K562 (cell line): ENCODE measurements around the gene OR51Q1. TPM values are rescaled to one million over a fixed set of nuclear protein-coding genes. Genes with fewer than 3 reads are reported as not detected.
A peak's percentile ranks its signal among the peaks of the same experiment; 100 is the strongest.

Source experiments
- ATAC-seq: fragments of 200-7000 bp; cut with Tn5 transposase; 3 replicates; pipeline ENCODE4 v1.9.1; 2020; ENCODE audit warnings: moderate library complexity
- BruUV-seq: library from RNA; stranded (reverse); fragments of 400-500 nt; replicated peaks from 2 replicates; lab custom pipeline; 2021; lab: Mats Ljungman, UMichigan
- CTCF ChIA-PET: fragments of 300-600 bp; formaldehyde crosslinking; extraction: SDS; loops from one replicate; lab custom pipeline; 2021; ENCODE audit warnings: low intra/inter-chr PET ratio; lab: Yijun Ruan, JAX
- POLR2A ChIA-PET: fragments of 300-600, 350-650 bp; sonication (Branson Sonifier 250); formaldehyde crosslinking; extraction: SDS; loops from one replicate; lab custom pipeline; 2021; ENCODE audit warnings: antibody characterized with exemption, inconsistent platforms; lab: Yijun Ruan, JAX
- DNase-seq, 4 experiments: peaks; one replicate each; pipeline versions ENCODE4 v3.0.0 to v3.0.0-alpha.2; 2011 to 2018; ENCODE audit warnings: low spot score in 3 of 4, mixed read lengths in 3 of 4; ENCODE audit errors: extremely low read depth in 1 of 4
- FAIRE-seq: peaks from 2 replicates; lab custom pipeline; 2011; peaks lifted over from hg19 to GRCh38; lab: Jason Lieb, UNC
- H2AFZ ChIP-seq: 2 replicates; pipeline ENCODE4 v1.6.0; 2011; ENCODE audit warnings: low read depth, low read length, control low read depth, inconsistent platforms
- H3K27ac ChIP-seq: fragments of 200-600 bp; 3 replicates; pipeline ENCODE4 v1.8.0; 2011; ENCODE audit warnings: low read depth, mild to moderate bottlenecking, control low read depth, inconsistent platforms, low read length, moderate library complexity, mixed read lengths; ENCODE audit errors: extremely low read depth
- H3K27me3 ChIP-seq, 2 experiments: fragments of 300-600 bp in 1 of 2; 2 replicates in 1 of 2; 3 replicates in 1 of 2; pipeline versions ENCODE4 v1.6.0 to v1.8.0; 2011; ENCODE audit warnings: inconsistent platforms in 2 of 2, low read length in 2 of 2, mild to moderate bottlenecking in 1 of 2, mixed read lengths in 1 of 2, moderate library complexity in 1 of 2; ENCODE audit not compliant: control insufficient read depth in 2 of 2, insufficient read depth in 2 of 2
- H3K36me3 ChIP-seq: fragments of 300-600 bp; 3 replicates; pipeline ENCODE4 v1.8.0; 2011; ENCODE audit warnings: mild to moderate bottlenecking, low read length, inconsistent platforms; ENCODE audit not compliant: control insufficient read depth, insufficient read depth
- H3K4me1 ChIP-seq, 2 experiments: fragments of 200-600 bp in 1 of 2; replicated peaks in 1 of 2; 2 replicates in 1 of 2; 3 replicates in 1 of 2; pipeline versions ENCODE4 v1.5.1 to v1.8.0; 2011; ENCODE audit warnings: inconsistent platforms in 2 of 2, low read length in 2 of 2, mild to moderate bottlenecking in 1 of 2, mixed read lengths in 1 of 2, moderate library complexity in 1 of 2; ENCODE audit not compliant: control insufficient read depth in 2 of 2, insufficient read depth in 2 of 2
- H3K4me2 ChIP-seq: 2 replicates; pipeline ENCODE4 v1.6.1; 2011; ENCODE audit warnings: low read length, control low read depth, inconsistent platforms, mixed read lengths; ENCODE audit not compliant: insufficient read depth
- H3K4me3 ChIP-seq: fragments of 200-600 bp; sonication (generic), shearing (Covaris generic); 2 replicates; pipeline ENCODE4 v1.5.1; 2016; ENCODE audit warnings: control low read depth, inconsistent platforms
- H3K79me2 ChIP-seq: fragments of 200-600 bp; 3 replicates; pipeline ENCODE4 v1.8.0; 2011; ENCODE audit warnings: low read length, inconsistent platforms; ENCODE audit not compliant: control insufficient read depth, insufficient read depth
- H3K9ac ChIP-seq, 2 experiments: 2 replicates each; pipeline versions ENCODE4 v1.6.0 to v1.6.1; 2011; ENCODE audit warnings: low read depth in 2 of 2, low read length in 2 of 2, control low read depth in 1 of 2, inconsistent platforms in 1 of 2, mild to moderate bottlenecking in 1 of 2, mixed read lengths in 1 of 2; ENCODE audit not compliant: insufficient read depth in 1 of 2
- H3K9me1 ChIP-seq: one replicate; pipeline ENCODE4 v1.6.0; 2011; ENCODE audit warnings: inconsistent platforms, mild to moderate bottlenecking, low read length, moderate library complexity; ENCODE audit not compliant: control insufficient read depth, insufficient read depth
- H3K9me3 ChIP-seq: replicated peaks from 2 replicates; pipeline ENCODE4 v1.5.1; 2011; ENCODE audit warnings: low read depth, low read length, inconsistent platforms; ENCODE audit not compliant: control insufficient read depth, insufficient read depth
- H4K20me1 ChIP-seq: replicated peaks from 2 replicates; pipeline ENCODE4 v1.6.1; 2011; ENCODE audit warnings: low read length, inconsistent platforms, mixed read lengths; ENCODE audit not compliant: control insufficient read depth, insufficient read depth
- BCL6 ChIP-seq: fragments of 250-450 bp; sonication (Bioruptor Pico); IDR thresholded peaks from 2 replicates; pipeline ENCODE4 v1.4.0; 2020
- BCOR ChIP-seq: fragments of 450-650 bp; IDR thresholded peaks from 2 replicates; pipeline ENCODE4 v1.6.1; 2016
- BRD9 ChIP-seq: fragments of 450-650 bp; IDR thresholded peaks from 2 replicates; pipeline ENCODE4 v1.6.1; 2018; ENCODE audit warnings: low read depth; ENCODE audit not compliant: partially characterized antibody
- CAMTA2 ChIP-seq: fragments of 250-450 bp; sonication (Bioruptor Pico); conservative IDR thresholded peaks from 2 replicates; pipeline ENCODE4 v1.5.1; 2022
- CEBPB ChIP-seq: fragments of 450-650 bp; IDR thresholded peaks from 2 replicates; pipeline ENCODE4 v1.6.1; 2016; ENCODE audit warnings: missing genetic modification characterization, missing compliant biosample characterization
- HNRNPL ChIP-seq: fragments of 200-400 bp; formaldehyde crosslinking; IDR thresholded peaks from 2 replicates; pipeline ENCODE4 v1.6.1; 2017; ENCODE audit warnings: low read depth, mild to moderate bottlenecking, low read length
- KDM5B ChIP-seq: fragments of 200-600 bp; sonication (generic); IDR thresholded peaks from 2 replicates; pipeline ENCODE4 v1.6.1; 2012; ENCODE audit warnings: low read depth, mild to moderate bottlenecking, moderate library complexity, low read length, control low read depth, inconsistent platforms; ENCODE audit not compliant: insufficient replicate concordance
- MXI1 ChIP-seq: IDR thresholded peaks from 2 replicates; pipeline ENCODE4 v1.6.1; 2011; ENCODE audit warnings: low read depth, mild to moderate bottlenecking, improper control_type of control experiment, low read length
- POLR3A ChIP-seq: IDR thresholded peaks from 2 replicates; pipeline ENCODE4 v1.6.1; 2011; ENCODE audit warnings: borderline replicate concordance, mild to moderate bottlenecking, moderate library complexity; ENCODE audit not compliant: insufficient read length, insufficient read depth; ENCODE audit errors: extremely low read depth
- PTRF ChIP-seq: fragments of 450-650 bp; IDR thresholded peaks from 2 replicates; pipeline ENCODE4 v1.6.1; 2016; ENCODE audit warnings: mild to moderate bottlenecking, missing genetic modification characterization, missing compliant biosample characterization
- SIRT6 ChIP-seq: IDR thresholded peaks from one replicate; pipeline ENCODE4 v1.6.1; 2012; ENCODE audit warnings: low read depth, mild to moderate bottlenecking, control low read depth, inconsistent platforms, low read length, moderate library complexity
- TAF9B ChIP-seq: fragments of 450-650 bp; IDR thresholded peaks from 2 replicates; pipeline ENCODE4 v1.6.1; 2018; ENCODE audit warnings: mild to moderate bottlenecking; ENCODE audit not compliant: partially characterized antibody
- TRIM24 ChIP-seq, 2 experiments: fragments of 450-650 bp; IDR thresholded peaks; 2 replicates each; pipeline ENCODE4 v1.6.1; 2016
- ZKSCAN8 ChIP-seq: fragments of 200-800 bp; sonication (Bioruptor generic); IDR thresholded peaks from 2 replicates; pipeline ENCODE4 v1.6.1; 2016; ENCODE audit warnings: missing genetic modification characterization, missing compliant biosample characterization
- ZNF395 ChIP-seq: fragments of 200-800 bp; sonication (Bioruptor generic); IDR thresholded peaks from 2 replicates; pipeline ENCODE4 v1.6.1; 2017; ENCODE audit warnings: missing genetic modification characterization, missing compliant biosample characterization
- ZNF75A ChIP-seq: fragments of 450-650 bp; formaldehyde crosslinking; IDR thresholded peaks from 2 replicates; pipeline ENCODE4 v1.4.0; 2020; ENCODE audit warnings: mild to moderate bottlenecking
- WGBS: fragments of 100-300 bp; shearing (Covaris generic); methylation state at CpG from one replicate; pipeline ENCODE4 v1.1.6; 2016; ENCODE audit warnings: low coverage, mixed read lengths; ENCODE audit not compliant: insufficient coverage; ENCODE audit errors: missing lambda C conversion rate; 5-methylcytosine and 5-hydroxymethylcytosine counted together
- in situ Hi-C: fragments of 300-500 bp; cut with MboI; formaldehyde crosslinking; loops from 4 replicates; pipeline ENCODE4 v1.15.0; 2018; ENCODE audit warnings: inconsistent platforms, mixed read lengths
- intact Hi-C: fragments of 100-400 bp; cut with micrococcal nuclease; formaldehyde crosslinking; loops from 2 replicates; pipeline ENCODE4 v1.14.2; 2022
- polyA plus RNA-seq, 8 experiments: library from polyadenylated mRNA; depleted of rRNA in 4 of 8; stranded (reverse) in 5 of 8; unstranded in 3 of 8; fragments of >200 nt; fragmentation: Nextera tagmentation in 2 of 8; fragmentation: Illumina TruSeq in 1 of 8; extraction: Ambion mirVana in 2 of 8; extraction: Trizol in 1 of 8; gene quantifications; 2 replicates each; pipeline versions ENCODE4 v1.2.1 to v1.2.3, GENCODE V29; 2011 to 2014; ENCODE audit warnings: inconsistent platforms in 1 of 8, missing spikeins in 1 of 8
- total RNA-seq, 7 experiments: library from RNA; depleted of rRNA in 6 of 7; stranded (reverse); fragments of >200 nt in 6 of 7; fragmentation: Illumina TruSeq in 2 of 7; extraction: Trizol in 2 of 7; gene quantifications; 2 replicates each; pipeline versions ENCODE4 v1.2.1 to v1.2.3, GENCODE V29; 2011 to 2021; ENCODE audit warnings: low replicate concordance in 1 of 7
- TF ChIP-seq, protein P1 (sequence below): sonication (generic); formaldehyde crosslinking; IDR thresholded peaks from 2 replicates; pipeline ENCODE4 v1.8.0; 2022; ENCODE audit warnings: missing genetic modification reagents, mild to moderate bottlenecking, borderline replicate concordance
- TF ChIP-seq, protein P2 (sequence below): fragments of 250-450 bp; sonication (Bioruptor Pico); IDR thresholded peaks from 2 replicates; pipeline ENCODE4 v1.5.0; 2020; ENCODE audit warnings: mild to moderate bottlenecking

The OR51Q1 gene
- total and polyA plus RNA-seq, 9 of the 15 experiments (the other 6 are each of a cell fraction or from before 2014, with no cell fraction given): 0.69 TPM; not detected in 8

DNA sequence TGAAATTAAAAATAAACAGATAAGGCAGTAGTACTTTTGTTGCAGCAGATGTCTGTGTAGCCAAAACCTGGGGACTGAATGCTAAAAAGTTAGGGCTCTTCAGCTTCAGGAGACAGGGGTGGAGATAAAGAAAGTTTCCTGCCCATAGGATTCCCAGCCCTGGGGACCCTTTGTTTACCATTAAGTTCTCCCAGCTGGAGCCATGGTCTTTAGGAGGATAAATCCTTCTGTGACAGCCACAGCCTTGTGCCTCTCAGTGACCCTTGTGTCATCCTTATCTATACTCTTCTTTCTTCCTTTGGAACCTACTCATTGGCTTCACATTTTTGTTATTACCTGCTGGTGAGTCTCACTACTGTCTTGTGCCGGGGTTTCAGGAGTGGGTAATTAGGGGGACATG is 38.3 kb upstream of the OR51Q1 start, which contains the start of gene OR51M1 (continued):
- TF ChIP-seq TRIM24 (IDR thresholded peaks at IDR 0.05): no peak

DNA sequence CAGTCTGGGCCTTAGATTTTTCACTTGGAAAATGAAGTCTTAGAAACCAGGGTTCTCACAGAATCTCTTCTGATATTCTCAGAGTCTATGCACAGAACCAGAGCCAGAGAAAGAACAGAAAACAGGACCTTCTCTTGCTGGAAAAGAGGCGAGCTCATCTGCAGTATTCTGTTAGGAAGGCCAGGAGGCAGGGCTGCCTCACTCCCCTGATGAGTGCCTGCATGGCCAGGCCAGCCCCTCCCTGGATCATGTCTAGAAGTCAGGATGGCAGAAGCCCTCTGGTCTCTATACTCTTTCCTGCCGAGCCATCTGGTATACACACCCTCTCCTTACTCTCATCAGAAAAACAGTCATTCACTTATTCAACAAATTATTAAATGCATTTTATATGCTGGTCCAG is 37.6 kb upstream of the OR51Q1 start:
- BruUV-seq: no TSS peak
- DNase-seq (no peak), ATAC-seq (peak; percentile 30; the same call in 1 of the 3 replicates), FAIRE-seq (no peak)
- Histone ChIP-seq H3K9ac (peak overlapping the region in 1 of 2 experiments; percentile 64; a peak in 1 of 4 replicates), H3K27ac (no peak overlapping the region), H2AFZ (no peak overlapping the region), H3K27me3 (no peaks in the 10 kb centered on the region), H3K36me3 (peaks cover 74% of the 10 kb centered on the region), H3K79me2 (peaks cover 70% of the 10 kb centered on the region), H4K20me1 (no peaks in the 10 kb centered on the region), H3K9me1 (no peaks in the 10 kb centered on the region), H3K4me2 (no peak overlapping the region), H3K4me1 (no peaks in the 10 kb centered on the region; a peak in 1 of 5 replicates), H3K9me3 (no peaks in the 10 kb centered on the region), H3K4me3 (no peak overlapping the region)
- CTCF ChIA-PET: no interaction called here
- intact Hi-C loops (loop anchor here (5.0 to 10.0 kb wide), 2 partner anchors 170 to 262 kb away; no protein-coding TSS in a partner anchor), in situ Hi-C loops (loop anchor here (5.0 kb wide), 1 partner anchor 262 kb away; no protein-coding TSS in a partner anchor)
- WGBS: 83% methylated on average over 2 of the region's 2 CpGs
- POLR2A ChIA-PET: no interaction called here
- TF ChIP-seq POLR3A: no peak
- no peak for TF ChIP-seq ZNF395
- no peak for TF ChIP-seq CEBPB (tag)
- TF ChIP-seq BRD9: no peak
- TF ChIP-seq MXI1: no peak
- TF ChIP-seq HNRNPL: no peak
- no peak for TF ChIP-seq SIRT6
- TF ChIP-seq ZKSCAN8 (CRISPR knock-in tag): no peak
- TF ChIP-seq BCOR: no peak
- no peak for TF ChIP-seq CAMTA2 (CRISPR knock-in tag)
- TF ChIP-seq ZNF75A (CRISPR knock-in tag): no peak
- no peak for TF ChIP-seq KDM5B
- TF ChIP-seq, protein P1, sequence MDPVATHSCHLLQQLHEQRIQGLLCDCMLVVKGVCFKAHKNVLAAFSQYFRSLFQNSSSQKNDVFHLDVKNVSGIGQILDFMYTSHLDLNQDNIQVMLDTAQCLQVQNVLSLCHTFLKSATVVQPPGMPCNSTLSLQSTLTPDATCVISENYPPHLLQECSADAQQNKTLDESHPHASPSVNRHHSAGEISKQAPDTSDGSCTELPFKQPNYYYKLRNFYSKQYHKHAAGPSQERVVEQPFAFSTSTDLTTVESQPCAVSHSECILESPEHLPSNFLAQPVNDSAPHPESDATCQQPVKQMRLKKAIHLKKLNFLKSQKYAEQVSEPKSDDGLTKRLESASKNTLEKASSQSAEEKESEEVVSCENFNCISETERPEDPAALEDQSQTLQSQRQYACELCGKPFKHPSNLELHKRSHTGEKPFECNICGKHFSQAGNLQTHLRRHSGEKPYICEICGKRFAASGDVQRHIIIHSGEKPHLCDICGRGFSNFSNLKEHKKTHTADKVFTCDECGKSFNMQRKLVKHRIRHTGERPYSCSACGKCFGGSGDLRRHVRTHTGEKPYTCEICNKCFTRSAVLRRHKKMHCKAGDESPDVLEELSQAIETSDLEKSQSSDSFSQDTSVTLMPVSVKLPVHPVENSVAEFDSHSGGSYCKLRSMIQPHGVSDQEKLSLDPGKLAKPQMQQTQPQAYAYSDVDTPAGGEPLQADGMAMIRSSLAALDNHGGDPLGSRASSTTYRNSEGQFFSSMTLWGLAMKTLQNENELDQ (CRISPR knock-in tag): no peak
- no peak for TF ChIP-seq BCL6
- TF ChIP-seq PTRF: no peak
- TF ChIP-seq, protein P2, sequence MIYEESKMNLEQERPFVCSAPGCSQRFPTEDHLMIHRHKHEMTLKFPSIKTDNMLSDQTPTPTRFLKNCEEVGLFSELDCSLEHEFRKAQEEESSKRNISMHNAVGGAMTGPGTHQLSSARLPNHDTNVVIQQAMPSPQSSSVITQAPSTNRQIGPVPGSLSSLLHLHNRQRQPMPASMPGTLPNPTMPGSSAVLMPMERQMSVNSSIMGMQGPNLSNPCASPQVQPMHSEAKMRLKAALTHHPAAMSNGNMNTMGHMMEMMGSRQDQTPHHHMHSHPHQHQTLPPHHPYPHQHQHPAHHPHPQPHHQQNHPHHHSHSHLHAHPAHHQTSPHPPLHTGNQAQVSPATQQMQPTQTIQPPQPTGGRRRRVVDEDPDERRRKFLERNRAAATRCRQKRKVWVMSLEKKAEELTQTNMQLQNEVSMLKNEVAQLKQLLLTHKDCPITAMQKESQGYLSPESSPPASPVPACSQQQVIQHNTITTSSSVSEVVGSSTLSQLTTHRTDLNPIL (CRISPR knock-in tag): no peak
- no peak for TF ChIP-seq TAF9B
